Suppressor macrophage (primary cell): ENCODE data around the gene MICAL3.

ENCODE experiments used
- DNase-seq, 4 experiments: peaks; one replicate each; pipeline ENCODE4 v3.0.0-alpha.2; 2020 to 2022

Gene MICAL3

DNA sequence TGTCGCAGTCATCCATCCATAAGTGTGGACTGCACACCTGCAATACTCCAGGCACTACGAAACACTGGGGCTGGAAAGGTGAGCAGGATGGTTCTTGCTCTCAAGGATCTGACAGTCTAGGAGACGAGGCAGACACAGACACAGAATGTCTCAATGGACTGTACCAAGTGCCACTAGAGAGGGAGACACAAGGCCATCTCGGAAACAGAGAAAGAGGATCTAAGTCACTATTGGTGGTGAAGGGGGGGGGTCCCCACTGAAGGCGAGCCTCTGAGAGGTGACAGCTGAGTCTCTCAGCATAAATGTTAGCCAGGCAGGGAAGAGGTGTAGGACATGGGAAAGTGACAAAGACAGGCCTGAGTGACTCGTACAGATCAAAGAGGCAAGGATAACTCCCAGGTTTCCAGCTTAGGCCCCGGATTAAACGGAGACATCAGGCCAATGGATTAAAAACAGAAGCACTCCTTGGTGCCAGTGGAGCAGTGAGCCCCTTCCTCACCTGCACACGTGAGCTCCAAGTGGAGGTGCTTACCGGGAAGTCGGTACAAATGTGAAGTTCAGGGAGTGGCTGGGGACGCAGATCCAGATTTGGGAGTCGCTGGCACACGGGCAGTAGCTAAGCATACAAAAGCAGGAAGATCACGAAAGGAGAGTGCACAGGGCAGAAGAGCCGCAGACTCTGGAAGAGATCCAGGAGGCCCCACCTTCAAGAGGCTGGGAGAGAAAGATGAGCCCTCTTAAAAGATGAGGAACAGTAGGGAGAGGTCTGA is 117.2 kb downstream of the MICAL3 start:
- DNase-seq, result no peak

DNA sequence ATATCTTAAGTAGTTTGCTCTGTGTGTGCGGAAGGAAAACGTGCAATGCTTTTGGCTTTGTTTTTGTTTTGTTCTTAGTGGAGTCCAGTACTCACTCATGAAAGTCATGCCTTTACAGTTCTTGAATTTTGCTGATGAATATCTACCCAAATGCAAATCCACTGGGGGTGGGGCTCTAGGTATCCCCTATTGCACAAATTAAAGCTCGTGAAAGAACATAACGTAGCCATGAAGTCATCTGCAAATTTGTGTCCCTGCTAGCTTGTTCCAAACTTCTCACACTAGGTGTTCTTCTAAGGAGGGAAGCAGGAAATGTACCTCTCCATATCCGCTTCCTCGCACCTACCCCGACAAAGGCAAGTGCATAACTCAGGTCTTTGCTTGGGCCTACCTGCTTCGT is 118.9 kb downstream of the MICAL3 start:
- DNase-seq, result no peak

DNA sequence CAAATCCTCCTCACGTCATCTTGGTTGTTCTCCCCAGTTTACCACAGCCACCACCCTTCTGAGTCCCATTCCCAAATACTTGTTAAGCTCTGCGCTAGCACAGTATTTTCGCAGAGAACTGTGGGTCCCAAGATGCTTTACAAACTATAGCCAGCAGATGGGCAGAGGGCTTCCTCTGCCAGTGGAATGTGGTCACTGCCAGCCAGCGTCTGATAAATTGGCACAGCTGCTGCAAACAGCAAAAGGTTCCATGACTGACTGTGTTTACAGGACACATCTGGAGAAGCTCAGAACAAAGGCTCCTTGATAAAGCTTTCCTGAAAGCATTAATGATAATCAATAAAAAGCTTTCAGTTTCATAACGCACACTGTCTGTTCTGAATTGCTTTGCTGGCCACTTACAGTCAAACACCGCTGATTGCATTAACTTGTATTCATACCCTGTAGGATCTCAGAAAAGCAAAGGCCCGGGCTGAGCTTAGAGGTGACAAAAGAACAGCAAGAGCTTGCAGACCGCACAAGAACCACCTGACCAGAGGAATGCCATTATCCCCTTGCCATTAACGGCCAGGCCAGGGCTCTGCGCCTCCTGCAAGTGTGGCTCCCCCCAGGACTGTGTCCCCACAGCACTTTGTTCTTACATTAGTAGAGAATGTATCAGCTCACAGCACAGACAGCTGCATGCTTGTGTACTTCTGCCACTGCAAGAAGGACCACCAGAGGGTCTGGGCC is 120.6 kb downstream of the MICAL3 start:
- no peak for DNase-seq

DNA sequence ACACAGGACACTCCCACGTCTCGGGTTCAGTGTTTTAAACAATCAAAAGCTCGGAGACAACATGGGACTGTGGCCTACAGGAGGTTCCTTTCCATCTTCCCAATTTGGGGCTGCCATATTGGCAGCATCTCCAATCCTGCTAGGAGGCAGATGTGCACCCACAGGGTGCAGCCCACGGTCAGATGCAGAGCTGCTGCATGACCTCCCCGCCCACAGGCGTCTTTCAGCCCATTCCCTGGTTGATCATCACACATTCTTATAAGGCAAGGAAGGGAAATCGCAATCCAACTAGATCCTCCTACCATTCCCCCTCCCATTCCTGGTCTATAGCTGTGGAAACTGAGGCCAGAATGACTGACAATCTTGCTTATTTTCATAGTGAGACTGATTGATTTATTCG is 121.4 kb downstream of the MICAL3 start:
- peak in 2 of 4 experiments; percentile 32 to 52 for DNase-seq

DNA sequence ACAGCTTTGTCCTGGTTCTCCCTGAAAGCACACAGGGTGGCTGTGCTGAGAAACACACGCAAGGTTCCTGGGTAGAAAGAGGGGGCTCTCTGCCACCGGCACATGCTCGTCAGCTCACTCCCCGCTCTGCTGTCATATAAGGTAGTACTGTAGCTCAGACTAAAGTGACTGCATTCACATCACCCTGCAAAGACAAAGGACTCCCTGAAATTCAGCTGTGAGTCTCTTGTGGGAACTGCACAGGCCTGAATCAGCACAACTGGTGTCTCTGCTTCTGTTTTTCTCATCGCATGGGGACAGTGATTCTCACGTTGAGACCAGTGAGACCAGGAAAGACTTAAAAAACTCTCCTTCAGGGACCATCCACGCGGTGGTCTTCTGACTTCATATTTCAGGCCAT is 126.0 kb downstream of the MICAL3 start:
- DNase-seq, result no peak

DNA sequence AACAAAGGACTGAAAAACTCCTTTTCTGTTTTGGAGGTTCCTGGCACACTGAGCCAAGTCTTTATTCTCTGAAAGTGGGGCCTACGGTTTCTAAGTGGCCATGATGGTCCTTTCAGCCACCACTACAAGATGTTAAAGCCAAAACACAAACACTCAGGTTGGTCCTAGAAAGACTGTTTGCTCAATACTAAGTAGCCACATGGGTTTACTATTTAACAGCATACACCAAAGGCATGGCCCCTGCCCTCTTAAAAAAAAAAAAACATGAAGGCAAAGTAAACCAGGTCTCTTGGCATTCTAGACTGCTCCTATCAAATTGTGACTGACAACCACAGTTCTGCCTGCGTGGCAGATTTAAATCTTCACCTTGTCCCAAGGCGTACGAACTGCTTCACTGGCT is 126.5 kb downstream of the MICAL3 start:
- DNase-seq, result no peak

DNA sequence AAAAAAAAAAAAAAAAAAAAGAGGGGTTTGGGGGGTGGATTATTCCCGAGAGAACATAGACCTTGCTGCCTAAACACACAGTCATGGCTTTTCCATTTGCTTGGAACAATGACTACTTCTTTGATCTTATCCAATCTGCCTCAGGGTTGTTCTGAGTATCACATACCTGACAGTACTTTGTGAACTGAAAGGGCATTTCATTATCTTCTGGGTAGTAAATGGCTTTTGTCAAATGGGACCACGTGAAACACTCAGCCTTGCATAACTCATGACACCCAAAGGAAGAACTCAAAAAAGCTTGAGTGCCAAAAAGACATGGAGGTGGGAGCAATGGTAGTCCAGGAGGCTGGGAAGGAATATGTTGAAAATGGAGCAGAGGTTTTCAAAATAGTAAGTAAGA is 126.9 kb downstream of the MICAL3 start:
- no peak for DNase-seq

DNA sequence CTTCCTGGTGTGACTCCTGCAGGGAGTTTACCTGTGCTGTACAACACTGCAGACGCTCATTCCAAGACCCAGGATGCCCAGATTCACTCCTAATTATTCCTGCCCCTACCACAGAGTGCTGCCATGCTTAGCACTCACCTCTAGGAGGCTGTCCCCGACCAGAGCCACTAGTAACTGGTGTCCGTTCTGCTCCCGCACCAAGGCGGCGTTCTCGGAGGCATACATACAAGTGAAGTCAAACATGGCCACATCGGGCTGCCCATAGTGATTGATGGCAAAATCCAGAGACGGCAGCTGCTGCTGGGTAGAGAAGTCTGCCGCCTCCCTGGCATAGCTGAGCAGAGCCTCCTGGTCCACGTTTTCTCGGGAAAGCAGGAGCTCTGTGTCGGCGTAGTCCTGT is 127.8 kb downstream of the MICAL3 start:
- DNase-seq, result no peak

DNA sequence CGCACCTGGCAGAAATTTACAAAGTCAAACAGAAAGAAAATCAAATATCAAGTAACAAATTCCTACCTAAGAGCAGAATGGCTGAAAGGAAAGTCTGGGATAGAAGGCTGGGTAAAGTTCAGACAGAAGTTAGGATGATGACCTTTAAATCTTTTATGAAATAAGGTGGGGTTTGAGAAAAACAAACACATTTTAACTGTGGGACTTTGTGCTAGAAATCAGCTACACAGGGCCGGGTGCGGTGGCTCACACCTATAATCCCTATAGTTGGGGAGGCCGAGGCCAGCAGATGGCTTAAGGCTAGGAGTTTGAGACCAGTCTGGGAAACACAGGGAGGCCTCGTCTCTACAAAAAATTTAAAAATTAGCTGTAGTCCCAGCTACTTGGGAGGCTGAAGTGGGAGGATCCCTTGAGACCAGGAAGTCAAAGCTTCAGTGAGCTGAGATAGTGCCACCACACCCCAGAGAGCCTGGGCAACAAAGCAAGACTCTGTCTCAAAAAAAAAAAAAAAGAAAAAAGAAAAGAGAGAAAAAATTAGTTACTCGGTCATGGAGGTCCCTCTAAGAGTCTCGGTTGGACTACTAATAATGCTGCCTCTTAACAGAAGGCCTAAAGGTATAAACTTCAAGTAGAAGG is 130.3 kb downstream of the MICAL3 start:
- DNase-seq, result no peak

DNA sequence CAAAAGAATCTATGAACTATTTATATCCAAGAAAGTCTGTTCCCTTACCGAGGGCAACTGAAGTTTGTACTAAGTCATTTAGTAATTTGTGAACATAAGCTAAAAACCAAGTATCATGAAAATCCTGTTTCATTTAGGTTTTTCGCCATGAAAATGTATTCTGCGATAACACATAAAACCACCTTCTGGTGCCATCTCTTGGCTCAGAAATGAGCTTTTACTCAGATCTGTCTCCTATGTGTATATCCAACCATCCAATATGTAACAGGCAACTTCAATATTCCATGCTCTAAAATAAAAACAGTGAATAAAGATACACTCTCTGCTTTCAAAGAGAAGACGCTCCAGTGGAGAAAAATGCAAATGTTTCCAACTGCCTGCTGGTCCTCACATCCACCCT is 132.0 kb downstream of the MICAL3 start:
- DNase-seq, result no peak

DNA sequence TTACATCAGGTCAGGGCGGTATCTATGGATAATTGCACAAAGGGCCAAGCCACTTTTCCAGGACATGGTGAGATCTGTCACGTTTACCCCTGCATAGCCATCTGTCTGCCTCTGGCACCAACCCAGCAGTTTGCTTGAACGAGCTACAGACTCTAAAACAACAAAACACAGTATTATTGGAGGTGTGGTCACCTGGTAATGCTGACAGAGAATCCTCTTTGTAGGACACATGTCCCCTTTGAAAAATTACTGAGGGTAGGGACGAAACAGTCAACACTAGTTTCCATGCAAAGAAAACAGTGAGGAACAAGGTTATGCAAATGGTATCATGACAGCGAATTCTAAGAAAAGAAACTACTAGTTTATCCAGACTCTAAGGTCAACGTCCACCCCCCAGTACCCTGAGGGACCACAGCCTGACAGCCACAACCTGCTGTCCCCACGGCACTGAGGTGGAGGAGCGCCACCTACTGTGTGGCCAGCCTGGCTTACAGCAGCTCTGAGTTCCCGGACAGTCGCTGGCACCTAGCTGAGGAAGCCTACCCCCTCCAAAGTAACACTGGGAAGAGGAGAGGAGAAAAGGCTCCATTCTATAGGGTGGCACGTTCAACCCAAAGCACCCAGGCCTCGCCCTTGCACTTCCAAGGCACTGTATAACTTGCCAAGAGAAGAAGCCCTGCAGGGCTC is 132.7 kb downstream of the MICAL3 start:
- peak in 1 of 4 experiments; percentile 20 for DNase-seq

DNA sequence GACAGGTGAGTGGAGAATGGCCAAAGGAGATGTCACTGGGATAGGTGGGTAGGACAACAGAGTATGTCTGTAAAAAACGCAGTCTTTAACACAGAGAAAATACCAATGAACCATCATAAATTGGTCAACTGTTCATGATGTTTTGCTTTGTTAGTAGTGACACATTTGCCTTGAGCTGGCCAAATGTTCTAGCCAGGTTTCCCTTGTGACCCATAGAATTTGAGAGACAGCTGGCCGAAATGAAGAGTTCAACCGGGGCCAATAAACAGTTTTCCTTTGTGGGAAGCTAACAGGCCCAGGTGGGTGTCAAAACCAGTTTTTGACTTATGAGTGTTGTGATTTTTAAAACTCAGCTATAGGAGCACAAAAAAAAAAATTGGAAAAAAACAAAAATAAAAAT is 133.5 kb downstream of the MICAL3 start:
- no peak for DNase-seq

DNA sequence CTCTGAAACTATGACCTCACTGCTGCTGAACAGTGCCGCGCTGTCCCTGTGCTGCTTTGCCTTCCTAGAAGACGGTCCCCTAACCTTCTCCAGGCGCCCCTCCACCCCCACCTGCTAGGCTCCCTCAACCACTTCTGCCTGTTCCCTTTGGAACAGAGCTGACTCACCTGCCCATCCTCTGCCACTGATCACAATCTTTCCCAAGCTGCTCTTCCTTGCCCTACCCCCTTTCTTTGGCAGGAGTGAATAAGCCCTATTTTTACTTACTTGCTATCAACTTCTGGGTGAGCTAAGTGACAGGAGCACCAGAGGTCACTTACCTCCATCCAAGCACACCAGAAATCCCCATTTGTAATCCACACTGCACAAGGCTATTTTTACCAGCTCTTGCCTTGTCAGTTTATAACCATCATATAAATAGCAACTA is 134.1 kb downstream of the MICAL3 start:
- no peak for DNase-seq

DNA sequence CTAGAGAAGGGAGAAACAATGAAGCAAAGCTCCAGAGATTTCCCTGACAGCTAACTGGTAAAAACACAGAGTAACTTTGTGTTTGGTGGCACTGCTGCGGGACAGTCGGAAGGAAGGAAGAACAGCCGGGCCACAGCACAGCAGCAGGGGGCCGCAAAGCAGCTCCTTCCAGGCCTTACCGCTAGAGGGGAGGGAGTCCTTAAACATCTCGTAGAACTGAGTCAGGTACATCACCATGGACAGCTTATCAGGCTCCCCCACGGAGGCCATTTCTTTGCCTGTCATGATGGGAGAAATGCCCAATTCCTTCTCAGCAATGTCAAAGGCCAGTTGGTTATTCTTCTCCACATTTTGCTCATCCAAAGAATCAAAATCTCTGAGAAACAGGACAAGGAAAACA is 135.5 kb downstream of the MICAL3 start:
- DNase-seq, result peak in 1 of 4 experiments; percentile 18

DNA sequence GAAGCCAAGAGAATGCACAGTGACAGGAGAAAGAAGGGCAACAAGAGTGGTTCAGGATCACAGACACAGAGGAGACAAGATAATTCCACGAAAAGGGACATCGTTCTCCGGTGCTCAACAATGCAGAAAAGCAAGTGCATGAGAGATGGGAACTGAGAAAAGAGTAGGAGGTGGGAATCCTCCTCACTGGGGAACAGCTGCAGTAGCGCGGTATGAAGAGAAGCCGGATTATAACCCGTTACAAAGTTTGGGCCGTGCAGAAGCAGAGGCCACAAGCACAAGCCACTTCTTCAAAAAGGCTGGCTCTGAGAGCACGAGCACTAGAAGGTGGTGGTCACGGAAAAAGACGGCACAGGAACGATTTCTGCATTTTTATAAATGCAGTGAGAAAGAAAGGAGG is 135.9 kb downstream of the MICAL3 start:
- no peak for DNase-seq

DNA sequence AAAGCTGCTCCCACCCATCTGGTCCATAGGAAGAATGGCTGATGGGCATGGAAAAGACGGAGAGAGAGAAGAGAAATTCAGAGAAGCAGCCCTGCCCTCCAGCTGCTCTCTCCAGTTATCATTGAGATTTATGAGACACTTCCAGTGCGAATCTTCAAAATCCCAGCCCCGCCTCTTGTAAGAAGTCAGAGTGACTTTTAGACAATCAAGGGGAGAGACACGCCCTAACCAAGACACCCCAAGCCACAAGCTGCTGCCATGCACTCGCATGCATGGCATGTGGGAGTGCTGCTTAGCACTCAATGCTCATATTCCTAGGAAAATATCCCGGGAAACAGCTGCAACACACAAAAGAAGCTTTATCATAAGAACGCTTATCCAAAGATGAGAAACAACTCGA is 139.5 kb downstream of the MICAL3 start:
- no peak for DNase-seq

DNA sequence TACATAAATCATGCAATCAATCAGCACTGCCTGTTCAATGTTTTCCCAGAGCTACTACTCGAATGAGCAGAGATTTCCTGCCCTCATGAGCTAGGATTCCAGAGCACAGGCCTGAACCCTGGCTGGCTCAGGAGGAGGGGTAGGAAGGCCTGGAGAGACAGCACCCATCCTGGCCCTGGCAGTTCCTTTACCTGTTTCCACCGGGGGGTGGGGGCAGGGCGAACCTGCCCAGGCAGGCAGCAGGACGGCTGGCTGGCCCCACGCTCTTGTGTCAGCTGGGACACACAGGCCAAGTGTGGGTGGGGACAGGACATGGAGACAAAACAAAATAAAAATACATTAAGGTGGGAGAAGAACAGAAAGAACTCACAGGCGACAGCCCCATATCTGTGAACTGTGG is 140.3 kb downstream of the MICAL3 start:
- DNase-seq, result no peak

DNA sequence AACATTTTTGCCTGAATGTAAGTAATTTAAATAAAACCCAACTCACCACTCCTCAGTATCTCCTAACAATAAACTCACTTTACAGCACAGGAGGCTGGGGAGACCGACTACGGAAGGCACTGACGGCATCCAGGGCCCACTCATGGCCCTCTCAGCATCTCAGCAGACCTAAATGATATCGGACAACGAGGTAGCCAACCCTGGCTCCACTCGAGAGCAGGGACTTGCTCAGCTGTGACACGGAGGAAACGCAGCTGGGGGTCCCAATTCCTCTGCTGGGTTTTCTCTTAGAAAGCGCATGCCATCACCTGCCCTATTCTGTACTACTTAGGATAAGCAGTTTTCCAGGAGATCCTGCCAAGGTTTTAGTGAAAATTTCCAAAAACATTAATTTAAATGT is 141.0 kb downstream of the MICAL3 start:
- no peak for DNase-seq

DNA sequence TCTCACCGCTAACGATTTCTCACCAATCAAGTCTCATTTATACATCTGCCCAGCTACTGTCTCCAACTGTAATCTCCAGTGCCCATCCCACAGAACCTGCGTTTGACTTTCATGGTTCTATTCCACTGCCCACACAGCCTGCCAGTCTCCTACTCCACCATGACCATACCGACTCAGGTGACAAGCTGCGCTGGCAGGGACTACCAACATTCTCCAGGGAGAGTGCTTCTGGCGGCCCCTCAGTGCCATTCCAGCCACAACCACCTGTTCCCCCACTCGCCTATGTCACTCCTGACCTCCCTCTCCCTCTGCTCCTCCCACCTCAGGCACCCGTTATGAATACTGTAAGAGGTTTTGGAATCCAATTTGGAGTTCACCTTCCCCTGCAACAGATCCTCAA is 141.6 kb downstream of the MICAL3 start:
- DNase-seq, result no peak

DNA sequence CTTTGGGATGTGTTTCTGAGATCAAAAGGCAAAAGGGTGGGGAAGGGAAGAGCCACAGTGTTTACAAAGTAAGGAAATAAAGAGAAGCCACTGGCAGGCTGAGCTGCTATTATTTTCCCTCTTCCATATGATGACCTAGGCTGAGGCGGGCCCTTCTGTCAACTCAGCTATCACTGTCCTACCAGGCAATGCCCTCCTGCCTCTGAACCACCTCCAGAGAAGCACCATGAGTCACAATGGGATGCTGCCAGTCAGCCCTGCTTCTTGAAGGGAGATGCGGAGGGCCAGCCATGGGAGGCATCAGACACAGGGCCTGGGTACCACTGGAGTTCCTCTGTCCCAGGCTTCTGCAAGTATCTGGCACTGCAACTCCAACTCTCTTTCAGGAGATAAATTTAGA is 142.2 kb downstream of the MICAL3 start:
- no peak for DNase-seq

DNA sequence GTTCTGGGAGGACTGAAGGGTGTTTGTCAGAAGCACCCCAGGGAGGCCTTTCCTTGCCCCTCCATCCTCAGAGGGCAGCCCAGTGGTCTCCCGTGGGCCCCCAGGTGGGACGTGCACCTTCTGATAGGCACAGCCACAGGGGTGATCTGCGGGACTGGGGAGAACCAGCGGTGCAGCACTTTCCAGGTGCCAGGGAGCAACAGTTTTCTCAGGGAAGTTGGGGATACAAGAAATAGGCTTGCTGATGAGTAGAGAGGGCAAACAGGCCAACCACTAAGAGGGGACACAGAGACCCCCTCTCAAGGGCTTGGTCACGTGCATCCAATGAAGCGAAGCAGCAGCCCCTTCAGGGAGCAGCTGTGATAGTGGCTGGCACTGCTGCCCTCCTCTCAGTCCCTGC is 143.0 kb downstream of the MICAL3 start:
- no peak for DNase-seq

DNA sequence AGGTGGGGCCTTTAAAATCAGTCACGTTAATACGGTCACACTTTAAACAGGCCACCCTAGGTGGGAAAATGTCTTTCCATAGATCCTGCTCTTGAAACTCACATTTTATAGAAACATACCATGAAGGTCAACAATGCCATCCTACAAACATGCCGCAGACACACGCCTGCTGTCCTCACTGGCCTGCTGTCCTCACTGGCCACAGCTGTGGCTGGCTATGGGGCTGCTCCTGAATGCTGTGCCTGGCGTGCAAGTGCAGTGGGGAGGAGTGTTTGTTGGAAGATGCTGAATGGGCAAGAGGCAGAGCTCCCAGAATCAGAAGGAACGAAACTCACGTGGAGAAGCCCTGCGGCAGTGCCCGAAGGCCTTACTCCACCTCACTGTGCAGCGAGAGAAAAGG is 143.9 kb downstream of the MICAL3 start:
- no peak for DNase-seq

DNA sequence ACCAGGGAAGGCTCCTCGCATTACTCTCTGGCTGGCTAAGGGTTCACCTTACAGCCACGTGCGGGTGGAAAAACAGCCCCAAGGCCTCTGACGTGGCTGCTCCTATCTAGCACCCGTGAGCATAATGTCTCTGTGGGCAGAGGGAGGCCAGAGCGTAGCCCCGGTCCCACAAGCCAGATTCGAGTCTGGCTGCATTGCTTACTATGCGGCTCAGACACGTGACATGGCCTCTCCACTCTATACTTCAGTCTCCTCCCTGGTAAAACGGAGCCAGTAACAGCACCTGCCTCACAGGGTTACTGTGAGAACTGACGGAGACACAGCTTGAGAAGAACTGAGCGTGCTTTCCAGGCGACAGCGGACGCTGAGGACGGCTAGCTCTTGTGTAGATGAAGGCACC is 144.3 kb downstream of the MICAL3 start:
- no peak for DNase-seq
